HG03066 (cell line): Measurements from ENCODE around the gene PTPN5.

Experiments used
- ATAC-seq: cut with Tn5 transposase; IDR thresholded peaks from one replicate; pipeline ENCODE4 v1.9.1; 2021; ENCODE audit warnings: low read depth; ENCODE audit not compliant: unreplicated experiment

PTPN5 gene

GRCh38 chr11:18773681-18774080 lies 17.9 kb downstream of the PTPN5 start:
- no peak for ATAC-seq

- ATAC-seq, result no peak
These were observed 18.5 kb downstream of the PTPN5 start for GRCh38 chr11:18773104-18773503.

GRCh38 chr11:18772211-18772610 lies 19.4 kb downstream of the PTPN5 start:
- no peak for ATAC-seq

DNA sequence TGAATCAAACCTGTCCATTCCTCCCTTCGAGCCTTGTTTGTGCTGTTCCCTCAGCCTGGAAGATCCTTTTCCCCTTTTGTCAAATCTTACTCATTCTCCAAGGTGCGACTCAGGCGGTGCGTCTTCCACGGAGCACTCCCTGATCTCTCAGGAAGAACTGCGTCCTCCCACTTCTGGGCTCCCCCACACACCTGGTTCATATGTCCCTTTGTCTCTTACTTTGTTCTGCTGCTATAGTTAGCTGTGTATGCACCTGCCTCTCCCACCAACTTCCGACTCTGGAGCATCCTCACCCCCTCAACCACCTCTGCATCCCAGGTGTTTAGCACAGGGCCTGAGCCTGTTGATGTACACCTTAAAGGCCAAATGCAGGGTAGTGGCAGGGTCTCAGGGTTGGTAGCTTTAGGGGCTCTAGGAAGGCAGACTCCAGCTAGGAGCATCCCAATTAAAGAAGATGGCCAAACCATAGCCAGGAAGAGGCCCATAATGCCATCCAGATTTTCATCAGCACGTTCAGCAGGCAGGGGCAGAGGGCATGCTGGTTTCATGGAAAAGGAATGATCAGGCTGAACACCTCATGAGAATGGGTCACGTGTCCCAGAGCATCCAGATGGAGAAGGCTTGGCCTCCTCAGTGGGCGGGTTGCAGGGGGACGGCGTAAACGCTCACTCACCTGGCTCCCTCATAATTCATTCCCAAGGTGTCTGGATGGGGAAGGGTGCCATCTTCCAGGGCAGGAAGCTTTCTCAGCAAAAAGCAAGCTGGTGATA lies 20.1 kb downstream of the PTPN5 start:
- ATAC-seq, result no peak

GRCh38 chr11:18770479-18771125 lies 21.0 kb downstream of the PTPN5 start:
- no peak for ATAC-seq

GRCh38 chr11:18769802-18770456 lies 21.7 kb downstream of the PTPN5 start:
- ATAC-seq, result peak; percentile 28

DNA sequence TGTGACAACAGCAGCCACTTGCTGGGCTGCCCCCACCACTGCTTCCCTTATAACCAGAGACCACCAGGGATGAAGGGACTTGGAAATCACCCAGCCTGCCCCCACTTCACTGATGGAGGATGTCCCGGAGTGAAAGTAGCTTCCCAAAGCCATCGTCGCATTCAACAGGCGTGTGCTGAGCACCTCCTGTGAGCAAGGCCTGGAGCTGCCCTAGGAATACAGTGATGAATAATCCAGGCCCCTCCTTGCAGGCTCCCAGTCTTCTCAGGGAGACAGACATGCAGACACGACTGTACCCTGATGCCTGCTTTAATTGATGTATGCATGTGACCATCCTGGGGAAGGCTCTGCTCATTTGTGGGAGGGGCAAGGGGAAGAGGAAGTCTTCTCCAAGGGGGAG lies 22.6 kb downstream of the PTPN5 start:
- no peak for ATAC-seq

DNA sequence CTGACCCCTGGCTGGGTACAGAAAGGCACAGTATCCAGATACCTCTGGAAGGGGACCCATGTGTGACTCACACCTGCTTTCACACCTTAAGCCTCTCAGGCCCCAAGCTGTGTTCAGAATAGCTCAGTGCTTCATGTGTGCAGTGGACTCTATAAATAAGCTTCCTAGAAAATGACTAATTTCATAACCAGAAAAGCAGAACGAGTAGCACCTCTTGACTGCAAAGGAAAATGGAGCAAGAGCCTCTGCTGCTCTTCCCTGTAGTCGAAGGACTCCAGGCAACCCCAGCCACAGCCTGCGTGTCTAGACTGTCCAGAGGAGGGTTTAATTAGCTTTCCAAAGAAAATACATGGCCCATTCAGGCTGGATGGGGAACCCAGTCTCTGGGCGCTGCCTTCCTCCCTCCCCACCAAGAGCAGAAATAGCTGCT lies 23.1 kb downstream of the PTPN5 start:
- ATAC-seq, result peak; percentile 91

GRCh38 chr11:18766015-18766414 lies 25.6 kb downstream of the PTPN5 start:
- ATAC-seq, result no peak

- no peak for ATAC-seq
These were observed 26.0 kb downstream of the PTPN5 start for GRCh38 chr11:18765554-18765953.

GRCh38 chr11:18761741-18762140 lies 29.9 kb downstream of the PTPN5 start:
- no peak for ATAC-seq

DNA sequence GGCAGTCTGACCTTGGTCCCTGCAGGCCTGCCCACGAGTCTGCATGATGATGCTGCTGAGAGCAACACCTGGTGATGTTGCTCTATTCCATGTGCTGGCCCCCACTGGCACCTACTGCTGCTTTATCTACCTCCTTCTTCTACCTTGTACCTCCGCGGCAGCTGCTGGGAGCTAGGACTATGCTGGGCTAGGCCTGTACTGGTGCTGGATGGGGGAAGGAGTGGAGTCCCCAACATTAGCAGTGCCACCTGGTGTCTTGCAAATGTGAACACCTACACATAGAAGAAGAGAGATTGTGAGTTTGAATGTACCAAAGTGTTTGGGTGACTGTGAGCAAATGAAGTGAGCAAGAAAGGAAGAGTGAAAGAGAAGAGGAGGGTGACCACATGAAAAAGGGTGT lies 30.5 kb downstream of the PTPN5 start:
- ATAC-seq, result no peak

- ATAC-seq, result no peak
These were observed 33.8 kb downstream of the PTPN5 start for GRCh38 chr11:18757811-18758210.

DNA sequence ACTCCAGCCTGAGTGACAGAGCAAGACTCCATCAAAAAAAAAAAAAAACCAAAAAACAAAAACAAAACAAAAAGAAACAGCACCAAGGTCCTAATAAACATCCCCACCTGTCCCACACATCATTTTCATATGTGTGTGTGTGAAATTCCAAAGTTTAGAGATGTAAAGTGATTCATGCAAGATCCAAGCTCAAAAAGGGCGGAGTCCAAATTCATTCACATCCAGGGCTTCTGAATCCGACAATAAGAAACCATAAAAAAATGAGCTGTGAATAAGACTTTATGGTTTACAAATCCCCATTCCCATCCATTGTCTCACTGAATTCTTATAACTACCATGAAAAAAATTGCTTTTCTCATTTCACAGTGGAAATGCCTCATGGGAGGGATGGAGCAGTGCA lies 34.7 kb downstream of the PTPN5 start:
- no peak for ATAC-seq

GRCh38 chr11:18754308-18754707 lies 37.3 kb downstream of the PTPN5 start:
- ATAC-seq, result no peak

- ATAC-seq, result no peak
These were observed 39.1 kb downstream of the PTPN5 start for GRCh38 chr11:18752502-18752901.

DNA sequence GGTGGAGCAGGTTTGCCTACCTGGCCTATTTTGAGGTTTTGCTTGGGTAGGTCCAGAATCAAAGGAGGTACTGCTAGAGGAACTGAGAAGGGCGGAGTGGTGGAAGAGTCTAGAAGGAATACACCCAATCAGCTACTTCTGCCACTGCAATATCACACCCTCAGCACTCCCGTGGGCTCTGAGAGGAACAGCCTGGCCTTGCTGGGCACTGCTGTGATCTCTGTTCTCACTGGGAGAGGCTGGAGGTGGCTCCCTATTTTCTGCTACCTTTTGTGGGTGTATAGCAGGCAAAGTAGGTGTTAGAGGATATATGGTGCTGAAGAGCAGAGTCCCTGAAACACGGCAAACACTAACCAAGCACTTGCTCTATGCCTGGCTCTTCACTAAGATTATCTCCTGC lies 40.7 kb downstream of the PTPN5 start:
- no peak for ATAC-seq

- no peak for ATAC-seq
These were observed 41.8 kb downstream of the PTPN5 start for GRCh38 chr11:18749681-18750319.

GRCh38 chr11:18748766-18749365 lies 42.7 kb downstream of the PTPN5 start:
- no peak for ATAC-seq

- ATAC-seq, result no peak
These were observed 46.3 kb downstream of the PTPN5 start for GRCh38 chr11:18745251-18745650.
